ENCODE data around the gene MALAT1.
"Not testable (repeated sequence)": the region's sequence is repeated elsewhere in the genome, so short reads cannot be mapped to it uniquely, and the experiment has no call there.

The MALAT1 gene

GRCh38 chr11:65499713-65500386 lies 1.0 kb downstream of the MALAT1 start:
- no peak for DNase-seq

GRCh38 chr11:65500387-65501185 lies 1.7 kb downstream of the MALAT1 start:
- DNase-seq = no peak

GRCh38 chr11:65501186-65501471 lies 2.3 kb downstream of the MALAT1 start:
- DNase-seq = no peak

- DNase-seq = no peak
Measured at GRCh38 chr11:65501472-65502273, 2.8 kb downstream of the MALAT1 start.

GRCh38 chr11:65502274-65502554 lies 3.4 kb downstream of the MALAT1 start:
- DNase-seq = no peak

- no peak for DNase-seq
Measured at GRCh38 chr11:65502555-65503367, 3.9 kb downstream of the MALAT1 start.

GRCh38 chr11:65503368-65503948 lies 4.6 kb downstream of the MALAT1 start:
- no peak for DNase-seq

- no peak for DNase-seq
Measured at GRCh38 chr11:65503949-65504673, 5.3 kb downstream of the MALAT1 start.

GRCh38 chr11:65504674-65505465 lies 6.0 kb downstream of the MALAT1 start:
- no peak for DNase-seq

GRCh38 chr11:65505466-65506289 lies 6.8 kb downstream of the MALAT1 start:
- DNase-seq = no peak

GRCh38 chr11:65506290-65506771 lies 7.5 kb downstream of the MALAT1 start:
- no peak for DNase-seq

GRCh38 chr11:65506772-65507505 lies 8.1 kb downstream of the MALAT1 start:
- DNase-seq = no peak

GRCh38 chr11:65512311-65512710 lies 13.5 kb downstream of the MALAT1 start:
- not testable (repeated sequence) for DNase-seq

GRCh38 chr11:65516135-65516968 lies 17.5 kb downstream of the MALAT1 start:
- DNase-seq = no peak

GRCh38 chr11:65518941-65519549 lies 20.2 kb downstream of the MALAT1 start:
- DNase-seq = not testable (repeated sequence)

GRCh38 chr11:65521777-65522521 lies 23.1 kb downstream of the MALAT1 start:
- DNase-seq = not testable (repeated sequence)
